HG02623 (cell line): Measurements from ENCODE around the gene ENDOG.
A peak's percentile ranks its signal among the peaks of the same experiment; 100 is the strongest.
"Not testable (repeated sequence)": the region's sequence is repeated elsewhere in the genome, so short reads cannot be mapped to it uniquely, and the experiment has no call there.

Experiments used
- ATAC-seq: cut with Tn5 transposase; IDR thresholded peaks from one replicate; pipeline ENCODE4 v1.9.1; 2021; ENCODE audit warnings: moderate library complexity; ENCODE audit not compliant: unreplicated experiment

The ENDOG gene

GRCh38 chr9:128828267-128828666 lies 10.0 kb downstream of the ENDOG start:
- no peak for ATAC-seq

GRCh38 chr9:128828719-128829452 lies 10.6 kb downstream of the ENDOG start:
- no peak for ATAC-seq

- ATAC-seq = peak; percentile 97
These were observed 11.4 kb downstream of the ENDOG start, which contains the start of gene SPOUT1 for GRCh38 chr9:128829477-128830251. Gene SPOUT1 (minus strand): TSS chr9:128829794. CDS start chr9:128829780, 14 bp downstream.

- ATAC-seq = no peak
These were observed 15.4 kb downstream of the ENDOG start for GRCh38 chr9:128833696-128834095.

- ATAC-seq = no peak
These were observed 17.2 kb downstream of the ENDOG start for GRCh38 chr9:128835246-128836210.

GRCh38 chr9:128836509-128837145 lies 18.3 kb downstream of the ENDOG start:
- no peak for ATAC-seq

- ATAC-seq = no peak
These were observed 20.0 kb downstream of the ENDOG start for GRCh38 chr9:128838338-128838737.

- ATAC-seq = no peak
These were observed 22.2 kb downstream of the ENDOG start for GRCh38 chr9:128840524-128840923.

- ATAC-seq = no peak
These were observed 23.6 kb downstream of the ENDOG start for GRCh38 chr9:128841694-128842492.

- not testable (repeated sequence) for ATAC-seq
These were observed 24.9 kb downstream of the ENDOG start for GRCh38 chr9:128843171-128843570.

- ATAC-seq = no peak
These were observed 27.1 kb downstream of the ENDOG start for GRCh38 chr9:128845186-128845931.

- no peak for ATAC-seq
These were observed 28.4 kb downstream of the ENDOG start for GRCh38 chr9:128846680-128847030.

- ATAC-seq = no peak
These were observed 29.5 kb downstream of the ENDOG start for GRCh38 chr9:128847803-128848202.

- not testable (repeated sequence) for ATAC-seq
These were observed 32.7 kb downstream of the ENDOG start for GRCh38 chr9:128851024-128851423.

- not testable (repeated sequence) for ATAC-seq
These were observed 33.7 kb downstream of the ENDOG start for GRCh38 chr9:128851779-128852600.

- not testable (repeated sequence) for ATAC-seq
These were observed 34.3 kb downstream of the ENDOG start for GRCh38 chr9:128852646-128853045.

GRCh38 chr9:128854454-128854853 lies 36.2 kb downstream of the ENDOG start:
- not testable (repeated sequence) for ATAC-seq

- not testable (repeated sequence) for ATAC-seq
These were observed 40.2 kb downstream of the ENDOG start for GRCh38 chr9:128858476-128858875.
